ENCODE data around the gene SHISA5.
"Not testable (repeated sequence)": the region's sequence is repeated elsewhere in the genome, so short reads cannot be mapped to it uniquely, and the experiment has no call there.

The SHISA5 gene

GRCh38 chr3:48476426-48477053 lies 27.4 kb downstream of the SHISA5 start:
- no peak for DNase-seq

DNA sequence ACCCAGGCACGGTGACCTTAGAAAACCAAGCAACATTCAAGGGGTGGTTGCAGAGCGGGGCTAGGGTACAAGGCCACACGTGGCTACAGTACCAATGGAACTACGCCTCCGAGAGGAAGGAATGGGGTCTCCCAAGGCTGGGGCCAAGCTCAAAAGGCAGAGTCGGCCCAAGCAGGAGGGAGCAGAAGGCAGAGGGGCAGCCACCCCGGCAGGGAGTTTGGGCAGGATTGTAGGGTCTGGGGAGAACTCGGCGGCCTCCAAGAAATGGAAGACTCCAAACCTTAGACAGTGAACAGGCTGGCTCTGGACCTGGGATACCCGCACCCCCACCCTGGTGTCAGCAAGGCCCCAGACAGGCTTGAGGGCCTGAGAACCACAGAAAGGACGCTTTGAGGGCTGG lies 28.8 kb downstream of the SHISA5 start:
- DNase-seq, result no peak

GRCh38 chr3:48474619-48475018 lies 29.4 kb downstream of the SHISA5 start:
- peak; percentile 45 for DNase-seq

GRCh38 chr3:48474031-48474430 lies 29.9 kb downstream of the SHISA5 start:
- DNase-seq, result not testable (repeated sequence)

- no peak for DNase-seq
Observed at GRCh38 chr3:48473617-48473952, 30.4 kb downstream of the SHISA5 start.

- peak; percentile 97 for DNase-seq
Observed at GRCh38 chr3:48472923-48473616, 30.9 kb downstream of the SHISA5 start.

GRCh38 chr3:48472673-48472922 lies 31.4 kb downstream of the SHISA5 start:
- no peak for DNase-seq

- no peak for DNase-seq
Observed at GRCh38 chr3:48470286-48470685, 33.7 kb downstream of the SHISA5 start.

DNA sequence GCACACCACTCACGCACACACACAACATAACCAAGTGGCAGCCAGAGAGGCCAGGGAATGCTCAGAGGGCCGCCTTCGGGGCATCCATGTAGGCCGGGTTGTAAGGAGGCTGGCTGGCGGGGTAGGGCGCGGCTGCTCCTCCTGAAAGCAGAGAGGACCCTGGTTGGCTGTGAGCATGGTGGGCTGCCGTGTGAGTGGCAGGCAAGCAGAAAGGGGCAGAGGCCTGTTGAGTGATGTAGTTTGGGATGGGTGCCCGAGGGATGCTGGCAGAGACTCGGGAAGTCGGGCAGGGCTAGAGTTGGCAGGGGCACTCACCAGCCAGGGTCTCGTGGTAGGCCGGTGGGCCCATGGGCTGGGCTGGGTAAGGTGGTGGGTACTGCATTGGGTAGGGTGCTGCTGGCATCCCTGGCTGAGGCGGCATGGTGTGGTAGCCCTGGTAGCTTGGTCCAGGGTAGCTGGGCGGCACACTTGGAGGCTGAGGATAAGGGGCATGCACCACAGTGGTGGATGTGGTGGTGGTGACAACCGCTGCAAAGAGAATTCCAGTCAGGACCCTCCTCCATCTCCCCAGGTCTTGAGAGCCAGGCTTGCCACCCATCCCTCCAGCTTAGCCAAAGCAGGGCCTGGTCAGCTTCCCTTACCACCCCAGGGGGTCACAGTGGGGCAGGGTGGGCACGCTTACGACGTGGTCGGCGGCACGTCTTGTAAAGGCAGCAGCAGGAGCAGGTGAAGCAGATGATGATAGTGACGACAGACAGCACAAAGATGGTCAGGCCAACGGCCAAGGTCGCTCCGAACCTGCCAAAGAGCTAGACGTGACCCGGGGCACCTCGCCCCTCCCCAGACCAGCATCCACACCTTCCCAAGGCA lies 34.7 kb downstream of the SHISA5 start:
- DNase-seq, result no peak

- no peak for DNase-seq
Observed at GRCh38 chr3:48468329-48468731, 35.6 kb downstream of the SHISA5 start.

GRCh38 chr3:48467473-48468267 lies 36.3 kb downstream of the SHISA5 start:
- DNase-seq, result no peak

DNA sequence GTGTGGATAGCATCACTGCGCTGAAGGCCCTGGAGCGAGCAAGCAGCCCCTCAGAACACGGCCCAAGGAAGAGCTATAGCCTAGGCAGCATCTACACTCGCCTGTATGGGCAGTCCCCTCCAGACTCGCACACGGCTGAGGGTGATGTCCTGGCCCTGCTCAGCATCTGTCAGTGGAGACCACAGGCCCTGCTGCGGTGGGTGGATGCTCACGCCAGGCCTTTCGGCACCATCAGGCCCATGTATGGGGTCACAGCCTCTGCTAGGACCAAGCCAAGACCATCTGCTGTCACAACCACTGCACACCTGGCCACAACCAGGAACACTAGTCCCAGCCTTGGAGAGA lies 36.9 kb downstream of the SHISA5 start:
- no peak for DNase-seq

DNA sequence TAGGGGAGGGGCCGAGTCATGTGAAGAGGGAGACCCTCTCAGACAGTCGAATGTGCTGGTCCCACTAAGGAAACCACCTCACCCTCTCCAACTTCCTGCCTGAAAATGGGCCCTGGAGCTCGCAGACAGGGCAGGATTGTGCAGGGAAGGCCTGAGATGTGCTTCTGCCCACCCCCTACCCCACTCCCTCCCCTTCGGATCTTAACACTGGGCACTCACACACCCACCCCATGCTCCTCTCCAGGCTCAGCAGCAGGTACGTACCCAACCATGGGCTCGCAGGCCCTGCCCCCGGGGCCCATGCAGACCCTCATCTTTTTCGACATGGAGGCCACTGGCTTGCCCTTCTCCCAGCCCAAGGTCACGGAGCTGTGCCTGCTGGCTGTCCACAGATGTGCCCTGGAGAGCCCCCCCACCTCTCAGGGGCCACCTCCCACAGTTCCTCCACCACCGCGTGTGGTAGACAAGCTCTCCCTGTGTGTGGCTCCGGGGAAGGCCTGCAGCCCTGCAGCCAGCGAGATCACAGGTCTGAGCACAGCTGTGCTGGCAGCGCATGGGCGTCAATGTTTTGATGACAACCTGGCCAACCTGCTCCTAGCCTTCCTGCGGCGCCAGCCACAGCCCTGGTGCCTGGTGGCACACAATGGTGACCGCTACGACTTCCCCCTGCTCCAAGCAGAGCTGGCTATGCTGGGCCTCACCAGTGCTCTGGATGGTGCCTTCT lies 37.4 kb downstream of the SHISA5 start:
- peak; percentile 24 for DNase-seq

- peak; percentile 98 for DNase-seq
Observed at GRCh38 chr3:48465531-48466378, 38.2 kb downstream of the SHISA5 start.

- DNase-seq, result no peak
Observed at GRCh38 chr3:48465237-48465530, 38.8 kb downstream of the SHISA5 start.

- no peak for DNase-seq
Observed at GRCh38 chr3:48464713-48465221, 39.2 kb downstream of the SHISA5 start.

DNA sequence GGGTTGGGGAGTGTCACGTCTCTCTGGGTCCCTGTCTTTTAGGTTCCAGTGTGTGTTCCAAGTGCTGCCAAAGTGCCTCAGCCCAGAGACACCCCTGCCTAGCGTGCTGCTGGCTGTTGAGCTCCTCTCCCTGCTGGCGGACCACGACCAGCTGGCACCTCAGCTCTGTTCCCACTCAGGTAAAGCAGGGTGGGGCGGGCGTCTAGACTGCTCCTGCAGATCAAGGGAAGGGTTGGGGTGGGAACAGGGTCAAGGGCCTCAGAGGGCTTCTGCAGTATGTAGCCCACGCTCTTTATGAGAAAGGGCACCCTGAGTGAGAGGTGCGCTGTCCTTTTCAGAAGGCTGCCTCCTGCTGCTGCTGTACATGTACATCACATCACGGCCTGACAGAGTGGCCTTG lies 40.3 kb downstream of the SHISA5 start:
- no peak for DNase-seq

DNA sequence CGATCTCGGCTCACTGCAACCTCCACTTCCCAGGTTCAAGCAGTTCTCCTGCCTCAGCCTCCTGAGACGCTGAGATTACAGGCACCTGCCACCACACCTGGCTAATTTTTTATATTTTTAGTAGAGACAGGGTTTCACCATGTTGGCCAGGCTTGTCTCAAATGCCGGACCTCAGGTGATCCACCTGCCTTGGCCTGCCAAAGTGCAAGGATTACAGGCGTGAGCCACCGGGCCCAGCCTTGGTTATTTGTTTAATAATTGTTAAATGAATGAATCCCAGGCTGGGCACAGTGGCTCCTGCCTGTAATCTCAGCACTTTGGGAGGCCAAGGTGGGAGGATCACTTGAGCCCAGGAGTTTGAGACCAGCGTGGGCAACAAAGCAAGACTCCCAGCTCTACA lies 42.2 kb downstream of the SHISA5 start:
- DNase-seq, result not testable (repeated sequence)

- DNase-seq, result no peak
Observed at GRCh38 chr3:48460517-48460902, 43.5 kb downstream of the SHISA5 start.

DNA sequence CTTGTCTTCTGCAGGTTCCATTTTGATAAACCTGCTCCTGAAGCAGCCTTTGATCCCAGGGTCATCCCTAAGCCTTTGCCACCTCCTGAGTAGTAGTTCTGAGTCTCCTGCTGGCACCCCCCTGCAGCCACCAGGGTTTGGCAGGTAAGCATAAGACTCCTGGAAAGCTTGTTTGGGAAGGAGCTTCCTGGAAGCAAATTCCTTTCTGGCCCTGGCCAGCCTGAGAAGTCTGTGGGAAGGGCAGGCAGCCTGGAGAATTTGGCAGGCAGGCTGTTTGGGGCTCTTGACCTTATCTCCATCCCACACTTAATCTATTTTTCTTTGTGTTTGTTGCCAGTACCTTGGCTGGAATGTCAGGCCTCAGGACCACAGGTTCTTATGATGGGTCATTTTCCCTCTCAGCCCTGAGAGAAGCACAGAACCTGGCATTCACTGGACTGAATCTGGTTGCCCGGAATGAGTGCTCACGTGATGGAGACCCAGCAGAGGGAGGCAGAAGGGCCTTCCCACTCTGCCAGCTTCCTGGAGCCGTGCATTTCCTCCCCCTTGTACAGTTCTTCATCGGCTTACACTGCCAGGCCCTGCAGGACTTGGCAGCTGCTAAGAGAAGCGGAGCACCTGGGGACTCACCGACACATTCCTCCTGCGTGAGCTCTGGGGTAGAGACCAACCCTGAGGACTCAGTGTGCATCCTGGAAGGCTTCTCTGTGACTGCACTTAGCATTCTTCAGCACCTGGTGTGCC lies 44.0 kb downstream of the SHISA5 start:
- DNase-seq, result no peak

DNA sequence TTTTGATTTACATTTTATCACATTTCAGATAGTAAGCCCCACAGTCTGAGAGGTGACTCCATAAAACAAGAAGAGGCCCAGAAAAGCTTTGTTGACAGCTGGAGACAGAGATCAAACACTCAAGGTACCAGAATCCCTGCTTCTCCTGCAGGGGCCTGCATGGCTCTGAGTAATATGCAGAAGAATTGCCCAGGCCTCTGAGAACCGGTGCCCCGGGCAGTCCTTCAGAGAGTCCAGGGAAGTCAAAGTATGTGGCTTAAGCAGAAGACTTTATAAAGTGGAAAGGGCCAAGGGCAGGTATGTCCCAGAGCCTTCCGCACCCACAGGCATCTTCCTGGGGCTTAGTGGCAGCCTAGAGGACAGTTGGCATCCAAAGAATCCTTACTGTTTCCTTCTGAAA lies 44.6 kb downstream of the SHISA5 start:
- no peak for DNase-seq
